ENCODE measurements around the gene STIP1. TPM values are rescaled to one million over a fixed set of nuclear protein-coding genes. Genes with fewer than 3 reads are reported as not detected.

Gene STIP1
- total RNA-seq, 2 donors from 2014 or later, result 104 to 139 TPM

DNA sequence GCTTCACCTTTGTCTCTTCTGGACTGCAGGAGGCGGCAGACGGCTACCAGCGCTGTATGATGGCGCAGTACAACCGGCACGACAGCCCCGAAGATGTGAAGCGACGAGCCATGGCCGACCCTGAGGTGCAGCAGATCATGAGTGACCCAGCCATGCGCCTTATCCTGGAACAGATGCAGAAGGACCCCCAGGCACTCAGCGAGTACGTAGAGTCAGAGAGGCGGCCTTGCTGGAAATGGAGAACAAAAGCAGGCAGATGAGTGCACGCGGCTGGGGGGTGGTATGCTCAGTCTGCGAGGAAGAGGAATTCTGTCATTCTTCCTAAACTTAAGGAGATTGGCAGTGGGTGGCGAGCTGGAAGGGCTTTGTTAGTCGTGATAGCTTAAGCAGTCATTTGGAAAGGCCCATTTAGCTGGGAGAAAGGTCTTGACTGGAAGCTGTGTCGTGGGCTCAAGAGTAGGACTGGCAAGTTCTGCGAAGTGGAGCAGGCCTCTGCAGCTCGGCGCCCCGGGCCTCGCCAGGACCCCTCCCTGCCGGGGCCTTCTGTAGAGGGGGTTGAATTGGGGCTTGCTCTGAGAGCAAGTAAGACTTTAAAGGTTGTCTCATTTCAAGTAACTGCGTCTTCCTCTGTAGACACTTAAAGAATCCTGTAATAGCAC lies 17.6 kb downstream of the STIP1 start:
- H3K9me3 ChIP-seq, result no peaks in the 10 kb centered on the region
- intact Hi-C loops (cut with DNase I), result no loop called here
- no peaks in the 10 kb centered on the region for H3K4me1 ChIP-seq (replicated peaks)
- no peak overlapping the region for H3K27ac ChIP-seq
- TF ChIP-seq POLR2A (IDR thresholded peaks at IDR 0.05), result no peak
- TF ChIP-seq, protein P1, sequence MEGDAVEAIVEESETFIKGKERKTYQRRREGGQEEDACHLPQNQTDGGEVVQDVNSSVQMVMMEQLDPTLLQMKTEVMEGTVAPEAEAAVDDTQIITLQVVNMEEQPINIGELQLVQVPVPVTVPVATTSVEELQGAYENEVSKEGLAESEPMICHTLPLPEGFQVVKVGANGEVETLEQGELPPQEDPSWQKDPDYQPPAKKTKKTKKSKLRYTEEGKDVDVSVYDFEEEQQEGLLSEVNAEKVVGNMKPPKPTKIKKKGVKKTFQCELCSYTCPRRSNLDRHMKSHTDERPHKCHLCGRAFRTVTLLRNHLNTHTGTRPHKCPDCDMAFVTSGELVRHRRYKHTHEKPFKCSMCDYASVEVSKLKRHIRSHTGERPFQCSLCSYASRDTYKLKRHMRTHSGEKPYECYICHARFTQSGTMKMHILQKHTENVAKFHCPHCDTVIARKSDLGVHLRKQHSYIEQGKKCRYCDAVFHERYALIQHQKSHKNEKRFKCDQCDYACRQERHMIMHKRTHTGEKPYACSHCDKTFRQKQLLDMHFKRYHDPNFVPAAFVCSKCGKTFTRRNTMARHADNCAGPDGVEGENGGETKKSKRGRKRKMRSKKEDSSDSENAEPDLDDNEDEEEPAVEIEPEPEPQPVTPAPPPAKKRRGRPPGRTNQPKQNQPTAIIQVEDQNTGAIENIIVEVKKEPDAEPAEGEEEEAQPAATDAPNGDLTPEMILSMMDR (IDR thresholded peaks at IDR 0.05), result no peak
- TF ChIP-seq POLR2AphosphoS5 (IDR thresholded peaks at IDR 0.05), result no peak
- peaks cover 5 to 17% of the 10 kb centered on the region in 2 donors for H3K36me3 ChIP-seq
- 80% methylated on average over 27 of the region's 27 CpGs for WGBS
- no peak overlapping the region for H3K4me3 ChIP-seq
- H3K27me3 ChIP-seq (replicated peaks; ENCODE audit: insufficient read depth), result no peaks in the 10 kb centered on the region
- DNase-seq (ENCODE audit: low spot score), result no peak

DNA sequence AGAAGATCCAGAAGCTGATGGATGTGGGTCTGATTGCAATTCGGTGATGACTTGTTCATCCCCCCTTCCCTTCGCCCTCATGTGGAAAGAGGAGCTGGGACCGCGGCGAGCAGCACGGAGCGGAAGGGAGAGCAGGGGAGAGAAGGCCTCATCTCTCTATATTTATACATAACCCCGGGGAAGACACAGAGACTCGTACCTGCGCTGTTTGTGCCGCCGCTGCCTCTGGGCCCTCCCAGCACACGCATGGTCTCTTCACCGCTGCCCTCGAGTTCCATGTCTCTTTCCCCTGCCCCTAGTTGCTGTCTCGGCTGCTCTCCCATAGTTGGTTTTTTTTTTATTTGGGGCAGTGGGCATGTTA lies 18.1 kb downstream of the STIP1 start:
- TF ChIP-seq POLR2A (IDR thresholded peaks at IDR 0.05), result no peak
- TF ChIP-seq, protein P1 (IDR thresholded peaks at IDR 0.05), result no peak
- TF ChIP-seq POLR2AphosphoS5 (IDR thresholded peaks at IDR 0.05), result no peak

DNA sequence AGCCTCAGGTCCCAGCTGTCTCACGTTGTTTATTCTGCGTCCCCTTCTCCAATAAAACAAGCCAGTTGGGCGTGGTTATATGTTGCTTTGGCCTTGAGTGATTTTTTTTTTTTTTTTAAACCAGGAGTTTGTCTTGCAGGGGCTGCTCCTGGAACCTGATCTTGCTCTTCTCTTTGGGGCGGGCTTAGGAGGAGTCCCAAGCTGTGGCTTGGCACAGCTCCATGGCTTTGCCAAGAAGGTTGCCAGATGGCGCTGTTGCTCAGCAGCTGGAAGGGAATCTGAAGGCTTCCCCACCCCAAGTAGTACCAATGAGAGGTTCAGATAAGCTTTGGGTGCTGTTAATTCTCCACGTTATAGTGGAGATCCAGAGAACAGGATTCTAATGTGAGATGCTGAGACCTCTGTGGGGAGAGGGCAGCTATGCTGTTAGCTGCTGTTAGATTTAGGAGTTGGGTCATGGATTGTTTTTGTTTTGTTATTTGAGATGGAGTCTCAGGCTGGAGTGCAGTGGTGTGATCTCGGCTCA lies 18.6 kb downstream of the STIP1 start:
- no peaks in the 10 kb centered on the region for H3K9me3 ChIP-seq
- H3K27ac ChIP-seq, result peak overlapping the region in 1 of 2 donors; percentile 16
- H3K36me3 ChIP-seq, result peaks cover 5 to 17% of the 10 kb centered on the region in 2 donors
- H3K4me1 ChIP-seq (replicated peaks), result no peaks in the 10 kb centered on the region
- intact Hi-C loops (cut with DNase I), result no loop called here
- H3K4me3 ChIP-seq, result no peak overlapping the region
- peak; percentile 94 for DNase-seq (ENCODE audit: low spot score)
- H3K27me3 ChIP-seq (replicated peaks; ENCODE audit: insufficient read depth), result no peaks in the 10 kb centered on the region
- TF ChIP-seq POLR2AphosphoS5 (IDR thresholded peaks at IDR 0.05), result peak; percentile 90
- no peak for TF ChIP-seq POLR2A (IDR thresholded peaks at IDR 0.05)
- TF ChIP-seq, protein P1 (IDR thresholded peaks at IDR 0.05), result peak; percentile 24 to 90 (median 76)
- 16% methylated on average over 7 of the region's 7 CpGs for WGBS

More for the DNA sequence above, 18.1 kb downstream of the STIP1 start:
- peak overlapping the region in 1 of 2 donors; percentile 16 for H3K27ac ChIP-seq
- H3K9me3 ChIP-seq, result no peaks in the 10 kb centered on the region
- no peak overlapping the region for H3K4me3 ChIP-seq
- intact Hi-C loops (cut with DNase I), result no loop called here
- H3K4me1 ChIP-seq (replicated peaks), result no peaks in the 10 kb centered on the region
- DNase-seq (ENCODE audit: low spot score), result no peak
- H3K36me3 ChIP-seq, result peaks cover 5 to 17% of the 10 kb centered on the region in 2 donors
- 49% methylated on average over 16 of the region's 16 CpGs for WGBS
- no peaks in the 10 kb centered on the region for H3K27me3 ChIP-seq (replicated peaks; ENCODE audit: insufficient read depth)

DNA sequence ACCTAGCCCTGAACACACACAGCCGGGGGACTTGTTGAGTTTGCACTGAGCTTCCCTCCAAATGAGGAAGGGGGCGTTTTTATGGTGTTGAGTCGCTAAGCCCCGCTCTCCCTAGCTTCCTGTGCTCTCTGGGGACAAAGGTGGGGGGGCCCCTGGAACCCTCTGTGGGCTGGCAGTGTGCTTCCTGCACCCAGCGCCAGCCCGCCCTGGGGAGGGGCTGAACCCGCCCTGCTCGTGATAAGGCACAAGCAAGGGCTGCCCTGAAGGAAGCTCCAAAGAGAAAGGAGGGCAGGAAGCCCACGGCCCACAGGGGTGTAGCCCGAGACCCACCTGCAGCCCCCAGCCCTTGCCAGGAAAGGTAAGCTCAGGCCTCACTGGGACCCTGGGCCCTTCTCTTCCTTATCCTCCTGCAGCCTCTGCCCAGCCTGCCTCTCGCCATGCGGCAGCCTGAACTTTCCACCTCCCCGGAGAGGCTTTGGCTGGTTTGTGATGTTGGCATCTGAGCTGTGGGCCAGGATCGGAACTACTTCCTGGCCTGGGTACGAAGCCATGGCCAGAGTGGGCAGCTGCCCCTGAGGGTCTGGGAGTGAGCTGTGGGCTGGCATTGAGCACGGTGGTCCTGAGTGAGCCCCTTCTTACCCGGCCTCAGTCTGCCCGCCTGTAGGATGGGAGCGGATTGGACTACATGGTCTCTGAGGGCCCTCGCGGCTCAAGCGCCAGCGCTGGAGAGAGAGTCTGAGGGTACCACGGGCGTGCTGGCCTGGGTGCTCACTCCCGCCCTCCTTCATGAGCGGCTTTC lies 20.7 kb downstream of the STIP1 start, which contains the start of gene FERMT3:
TSS of gene FERMT3 (plus strand) at position 265 of the 799 bp plus-strand sequence. CDS start 644 bp downstream, outside the sequence.
- no peak for DNase-seq (ENCODE audit: low spot score)
- peak within 1 kb of the TSS; percentile 24 to 43 for H3K27ac ChIP-seq
- TF ChIP-seq, protein P1 (IDR thresholded peaks at IDR 0.05), result no peak
- TF ChIP-seq POLR2AphosphoS5 (IDR thresholded peaks at IDR 0.05) (no peak), POLR2A (IDR thresholded peaks at IDR 0.05) (no peak)
- intact Hi-C loops (cut with DNase I), result loop anchor here (5.0 kb wide), 1 partner anchor 96 kb away; the partner anchor contains the start of gene CATSPERZ
- peaks cover 5 to 8% of the 10 kb centered on the region in 2 donors for H3K36me3 ChIP-seq
- H3K4me1 ChIP-seq (replicated peaks), result no peaks in the 10 kb centered on the region
- no peaks in the 10 kb centered on the region for H3K27me3 ChIP-seq (replicated peaks; ENCODE audit: insufficient read depth)
- no peaks in the 10 kb centered on the region for H3K9me3 ChIP-seq
- 80% methylated on average over 27 of the region's 27 CpGs for WGBS
- peak within 1 kb of the TSS; percentile 10 to 19 for H3K4me3 ChIP-seq
